ENCODE data around the gene KLHL7. TPM values are rescaled to one million over a fixed set of nuclear protein-coding genes. Genes with fewer than 3 reads are reported as not detected.

The KLHL7 gene
- total RNA-seq, 1 experiment from 2014 or later: 35.2 TPM

GRCh38 chr7:23100697-23101096, 4.9 kb upstream of the KLHL7 start:
- intact Hi-C loops (cut with micrococcal nuclease; ENCODE audit: unreplicated experiment): no loop called here
- CTCF ChIA-PET: interaction anchor here (1.2 to 1.5 kb wide), 2 partner anchors 12 to 15 kb away, joined by 4 to 6 read pairs; no protein-coding TSS in a partner anchor
- no peak for DNase-seq
- TF ChIP-seq, protein P1, sequence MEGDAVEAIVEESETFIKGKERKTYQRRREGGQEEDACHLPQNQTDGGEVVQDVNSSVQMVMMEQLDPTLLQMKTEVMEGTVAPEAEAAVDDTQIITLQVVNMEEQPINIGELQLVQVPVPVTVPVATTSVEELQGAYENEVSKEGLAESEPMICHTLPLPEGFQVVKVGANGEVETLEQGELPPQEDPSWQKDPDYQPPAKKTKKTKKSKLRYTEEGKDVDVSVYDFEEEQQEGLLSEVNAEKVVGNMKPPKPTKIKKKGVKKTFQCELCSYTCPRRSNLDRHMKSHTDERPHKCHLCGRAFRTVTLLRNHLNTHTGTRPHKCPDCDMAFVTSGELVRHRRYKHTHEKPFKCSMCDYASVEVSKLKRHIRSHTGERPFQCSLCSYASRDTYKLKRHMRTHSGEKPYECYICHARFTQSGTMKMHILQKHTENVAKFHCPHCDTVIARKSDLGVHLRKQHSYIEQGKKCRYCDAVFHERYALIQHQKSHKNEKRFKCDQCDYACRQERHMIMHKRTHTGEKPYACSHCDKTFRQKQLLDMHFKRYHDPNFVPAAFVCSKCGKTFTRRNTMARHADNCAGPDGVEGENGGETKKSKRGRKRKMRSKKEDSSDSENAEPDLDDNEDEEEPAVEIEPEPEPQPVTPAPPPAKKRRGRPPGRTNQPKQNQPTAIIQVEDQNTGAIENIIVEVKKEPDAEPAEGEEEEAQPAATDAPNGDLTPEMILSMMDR (IDR thresholded peaks at IDR 0.05; ENCODE audit: unreplicated experiment): no peak
- Mint-ChIP-seq H3K36me3 (ENCODE audit: insufficient read depth, unreplicated experiment) (peaks cover 8% of the 10 kb centered on the region), H3K27me3 (ENCODE audit: unreplicated experiment) (peaks cover 12% of the 10 kb centered on the region), H3K27ac (ENCODE audit: unreplicated experiment) (no peak overlapping the region), H3K4me3 (ENCODE audit: low read depth, unreplicated experiment) (no peak overlapping the region), H3K9me3 (ENCODE audit: low read depth, unreplicated experiment) (peaks cover 2% of the 10 kb centered on the region), H3K4me1 (ENCODE audit: low read depth, unreplicated experiment) (no peaks in the 10 kb centered on the region)
- no TSS peak for BruUV-seq (replicated peaks)

- H3K36me3 Mint-ChIP-seq (ENCODE audit: insufficient read depth, unreplicated experiment): peaks cover 24% of the 10 kb centered on the region
- BruUV-seq (replicated peaks): TSS peak; percentile 75
- TF ChIP-seq, protein P1 (IDR thresholded peaks at IDR 0.05; ENCODE audit: unreplicated experiment): no peak
- peaks cover 5% of the 10 kb centered on the region for H3K27me3 Mint-ChIP-seq (ENCODE audit: unreplicated experiment)
- no peaks in the 10 kb centered on the region for H3K9me3 Mint-ChIP-seq (ENCODE audit: low read depth, unreplicated experiment)
- H3K27ac Mint-ChIP-seq (ENCODE audit: unreplicated experiment): peak overlapping the region; percentile 93
- peaks cover 12% of the 10 kb centered on the region for H3K4me1 Mint-ChIP-seq (ENCODE audit: low read depth, unreplicated experiment)
- DNase-seq: no peak
- CTCF ChIA-PET: interaction anchor here (0.6 to 3.0 kb wide), 4 partner anchors 9 to 560 kb away, joined by 3 to 25 read pairs (median 6); partner anchors contain the start of gene NUP42
- peak overlapping the region; percentile 99 for H3K4me3 Mint-ChIP-seq (ENCODE audit: low read depth, unreplicated experiment)
- intact Hi-C loops (cut with micrococcal nuclease; ENCODE audit: unreplicated experiment): no loop called here
These were observed 420 bp upstream of the KLHL7 start for GRCh38 chr7:23105086-23105643.

GRCh38 chr7:23106057-23106822, 655 bp downstream of the KLHL7 start:
- intact Hi-C loops (cut with micrococcal nuclease; ENCODE audit: unreplicated experiment): no loop called here
- Mint-ChIP-seq H3K36me3 (ENCODE audit: insufficient read depth, unreplicated experiment) (peaks cover 24% of the 10 kb centered on the region), H3K4me3 (ENCODE audit: low read depth, unreplicated experiment) (peak overlapping the region; percentile 99), H3K27me3 (ENCODE audit: unreplicated experiment) (no peaks in the 10 kb centered on the region), H3K27ac (ENCODE audit: unreplicated experiment) (peak overlapping the region; percentile 93), H3K4me1 (ENCODE audit: low read depth, unreplicated experiment) (peaks cover 12% of the 10 kb centered on the region), H3K9me3 (ENCODE audit: low read depth, unreplicated experiment) (no peaks in the 10 kb centered on the region)
- peak; percentile 53 for DNase-seq
- CTCF ChIA-PET: interaction anchor here (0.5 to 3.0 kb wide), 15 partner anchors 8 to 562 kb away, joined by 3 to 25 read pairs (median 5); partner anchors contain the start of genes IL6 and NUP42
- TF ChIP-seq, protein P1 (IDR thresholded peaks at IDR 0.05; ENCODE audit: unreplicated experiment): peak; percentile 12
- TSS peak; percentile 33 for BruUV-seq (replicated peaks)

GRCh38 chr7:23106823-23107663, 1.5 kb downstream of the KLHL7 start:
- Mint-ChIP-seq H3K9me3 (ENCODE audit: low read depth, unreplicated experiment) (no peaks in the 10 kb centered on the region), H3K4me3 (ENCODE audit: low read depth, unreplicated experiment) (peak overlapping the region; percentile 99), H3K4me1 (ENCODE audit: low read depth, unreplicated experiment) (peaks cover 12% of the 10 kb centered on the region), H3K27me3 (ENCODE audit: unreplicated experiment) (no peaks in the 10 kb centered on the region), H3K36me3 (ENCODE audit: insufficient read depth, unreplicated experiment) (peaks cover 24% of the 10 kb centered on the region), H3K27ac (ENCODE audit: unreplicated experiment) (peak overlapping the region; percentile 93)
- CTCF ChIA-PET: interaction anchor here (0.5 to 3.0 kb wide), 12 partner anchors 10 to 544 kb away, joined by 3 to 25 read pairs (median 4); partner anchors contain the start of genes IL6 and NUP42
- BruUV-seq (replicated peaks): no TSS peak
- DNase-seq: no peak
- intact Hi-C loops (cut with micrococcal nuclease; ENCODE audit: unreplicated experiment): no loop called here
- TF ChIP-seq, protein P1 (IDR thresholded peaks at IDR 0.05; ENCODE audit: unreplicated experiment): no peak
